ENCODE measurements around the gene HELZ.
A peak's percentile ranks its signal among the peaks of the same experiment; 100 is the strongest.
"Not testable (repeated sequence)": the region's sequence is repeated elsewhere in the genome, so short reads cannot be mapped to it uniquely, and the experiment has no call there.

The HELZ gene

GRCh38 chr17:67212714-67213417, 32.1 kb downstream of the HELZ start:
- ATAC-seq (replicated peaks; ENCODE audit: extremely low read depth, poor library complexity, severe bottlenecking) (no peak), DNase-seq (ENCODE audit: low spot score in 2 of 2) (no peak)
- Mint-ChIP-seq H3K9me3 (no peaks in the 10 kb centered on the region), H3K4me3 (no peak overlapping the region), H3K27me3 (no peaks in the 10 kb centered on the region), H3K4me1 (peaks cover 34% of the 10 kb centered on the region), H3K27ac (ENCODE audit: low read depth) (no peak overlapping the region), H3K36me3 (ENCODE audit: insufficient read depth) (peaks cover 22% of the 10 kb centered on the region)

GRCh38 chr17:67212231-67212630, 32.8 kb downstream of the HELZ start:
- DNase-seq (ENCODE audit: low spot score in 2 of 2) = no peak
- no peak overlapping the region for H3K4me3 Mint-ChIP-seq
- no peak overlapping the region for H3K27ac Mint-ChIP-seq (ENCODE audit: low read depth)

GRCh38 chr17:67211742-67212141, 33.3 kb downstream of the HELZ start:
- Mint-ChIP-seq H3K27ac (ENCODE audit: low read depth) (no peak overlapping the region), H3K4me1 (peaks cover 37% of the 10 kb centered on the region), H3K4me3 (no peak overlapping the region)

More at GRCh38 chr17:67212231-67212630, 32.8 kb downstream of the HELZ start:
- H3K36me3 Mint-ChIP-seq (ENCODE audit: insufficient read depth) = peaks cover 23% of the 10 kb centered on the region
- no peak for ATAC-seq (replicated peaks; ENCODE audit: extremely low read depth, poor library complexity, severe bottlenecking)
- no peaks in the 10 kb centered on the region for H3K27me3 Mint-ChIP-seq
- no peaks in the 10 kb centered on the region for H3K9me3 Mint-ChIP-seq
- peaks cover 37% of the 10 kb centered on the region for H3K4me1 Mint-ChIP-seq

GRCh38 chr17:67210915-67211314, 34.1 kb downstream of the HELZ start:
- H3K4me3 Mint-ChIP-seq = no peak overlapping the region
- ATAC-seq (replicated peaks; ENCODE audit: extremely low read depth, poor library complexity, severe bottlenecking) = no peak
- peaks cover 25% of the 10 kb centered on the region for H3K36me3 Mint-ChIP-seq (ENCODE audit: insufficient read depth)
- no peak for DNase-seq (ENCODE audit: low spot score in 2 of 2)
- no peak overlapping the region for H3K27ac Mint-ChIP-seq (ENCODE audit: low read depth)
- H3K27me3 Mint-ChIP-seq = no peaks in the 10 kb centered on the region
- peaks cover 41% of the 10 kb centered on the region for H3K4me1 Mint-ChIP-seq
- H3K9me3 Mint-ChIP-seq = no peaks in the 10 kb centered on the region

More at GRCh38 chr17:67211742-67212141, 33.3 kb downstream of the HELZ start:
- no peaks in the 10 kb centered on the region for H3K27me3 Mint-ChIP-seq
- no peaks in the 10 kb centered on the region for H3K9me3 Mint-ChIP-seq
- ATAC-seq (replicated peaks; ENCODE audit: extremely low read depth, poor library complexity, severe bottlenecking) (no peak), DNase-seq (ENCODE audit: low spot score in 2 of 2) (no peak)
- peaks cover 23% of the 10 kb centered on the region for H3K36me3 Mint-ChIP-seq (ENCODE audit: insufficient read depth)

GRCh38 chr17:67208232-67208631, 36.8 kb downstream of the HELZ start:
- H3K4me1 Mint-ChIP-seq = peaks cover 58% of the 10 kb centered on the region
- no peaks in the 10 kb centered on the region for H3K27me3 Mint-ChIP-seq
- H3K27ac Mint-ChIP-seq (ENCODE audit: low read depth) = peak overlapping the region; percentile 30
- ATAC-seq (replicated peaks; ENCODE audit: extremely low read depth, poor library complexity, severe bottlenecking) (no peak), DNase-seq (ENCODE audit: low spot score in 2 of 2) (no peak)
- H3K4me3 Mint-ChIP-seq = no peak overlapping the region
- H3K36me3 Mint-ChIP-seq (ENCODE audit: insufficient read depth) = peaks cover 15% of the 10 kb centered on the region
- H3K9me3 Mint-ChIP-seq = no peaks in the 10 kb centered on the region

- Mint-ChIP-seq H3K36me3 (ENCODE audit: insufficient read depth) (peaks cover 32% of the 10 kb centered on the region), H3K27ac (ENCODE audit: low read depth) (no peak overlapping the region), H3K9me3 (no peaks in the 10 kb centered on the region), H3K27me3 (no peaks in the 10 kb centered on the region), H3K4me1 (peaks cover 48% of the 10 kb centered on the region), H3K4me3 (no peak overlapping the region)
- DNase-seq (ENCODE audit: low spot score in 2 of 2) (no peak), ATAC-seq (replicated peaks; ENCODE audit: extremely low read depth, poor library complexity, severe bottlenecking) (no peak)
Measured at GRCh38 chr17:67203818-67204217, 41.2 kb downstream of the HELZ start.

- H3K4me3 Mint-ChIP-seq = no peak overlapping the region
- DNase-seq (ENCODE audit: low spot score in 2 of 2) (no peak), ATAC-seq (replicated peaks; ENCODE audit: extremely low read depth, poor library complexity, severe bottlenecking) (no peak)
- H3K4me1 Mint-ChIP-seq = peaks cover 35% of the 10 kb centered on the region
- H3K27me3 Mint-ChIP-seq = no peaks in the 10 kb centered on the region
- H3K27ac Mint-ChIP-seq (ENCODE audit: low read depth) = peak overlapping the region; percentile 39
- no peaks in the 10 kb centered on the region for H3K9me3 Mint-ChIP-seq
- peaks cover 31% of the 10 kb centered on the region for H3K36me3 Mint-ChIP-seq (ENCODE audit: insufficient read depth)
Measured at GRCh38 chr17:67202503-67202902, 42.5 kb downstream of the HELZ start.

- ATAC-seq (replicated peaks; ENCODE audit: extremely low read depth, poor library complexity, severe bottlenecking) (no peak), DNase-seq (ENCODE audit: low spot score in 2 of 2) (no peak)
- Mint-ChIP-seq H3K4me3 (no peak overlapping the region), H3K27ac (ENCODE audit: low read depth) (no peak overlapping the region), H3K36me3 (ENCODE audit: insufficient read depth) (peaks cover 37% of the 10 kb centered on the region), H3K4me1 (peaks cover 41% of the 10 kb centered on the region), H3K27me3 (no peaks in the 10 kb centered on the region), H3K9me3 (no peaks in the 10 kb centered on the region)
Measured at GRCh38 chr17:67200727-67201301, 44.2 kb downstream of the HELZ start.

- Mint-ChIP-seq H3K9me3 (no peaks in the 10 kb centered on the region), H3K27ac (ENCODE audit: low read depth) (no peak overlapping the region), H3K4me3 (no peak overlapping the region), H3K36me3 (ENCODE audit: insufficient read depth) (peaks cover 51% of the 10 kb centered on the region), H3K27me3 (no peaks in the 10 kb centered on the region), H3K4me1 (peaks cover 19% of the 10 kb centered on the region)
- no peak for DNase-seq (ENCODE audit: low spot score in 2 of 2)
- ATAC-seq (replicated peaks; ENCODE audit: extremely low read depth, poor library complexity, severe bottlenecking) = no peak
Measured at GRCh38 chr17:67198131-67198530, 46.9 kb downstream of the HELZ start.

GRCh38 chr17:67197023-67197422, 48.0 kb downstream of the HELZ start:
- H3K36me3 Mint-ChIP-seq (ENCODE audit: insufficient read depth) = peaks cover 45% of the 10 kb centered on the region
- not testable (repeated sequence) for DNase-seq (ENCODE audit: low spot score in 2 of 2); H3K27me3 Mint-ChIP-seq; H3K9me3 Mint-ChIP-seq; ATAC-seq (replicated peaks; ENCODE audit: extremely low read depth, poor library complexity, severe bottlenecking); H3K4me3 Mint-ChIP-seq; H3K27ac Mint-ChIP-seq (ENCODE audit: low read depth)
- peaks cover 17% of the 10 kb centered on the region for H3K4me1 Mint-ChIP-seq

- no peak for ATAC-seq (replicated peaks; ENCODE audit: extremely low read depth, poor library complexity, severe bottlenecking)
- Mint-ChIP-seq H3K27me3 (no peaks in the 10 kb centered on the region), H3K4me3 (no peak overlapping the region), H3K36me3 (ENCODE audit: insufficient read depth) (peaks cover 45% of the 10 kb centered on the region), H3K9me3 (no peaks in the 10 kb centered on the region), H3K4me1 (peaks cover 17% of the 10 kb centered on the region), H3K27ac (ENCODE audit: low read depth) (no peak overlapping the region)
- no peak for DNase-seq (ENCODE audit: low spot score in 2 of 2)
Measured at GRCh38 chr17:67196422-67196821, 48.6 kb downstream of the HELZ start.

- Mint-ChIP-seq H3K36me3 (ENCODE audit: insufficient read depth) (peaks cover 41% of the 10 kb centered on the region), H3K4me1 (peaks cover 16% of the 10 kb centered on the region), H3K9me3 (no peaks in the 10 kb centered on the region), H3K27ac (ENCODE audit: low read depth) (no peak overlapping the region), H3K4me3 (no peak overlapping the region), H3K27me3 (no peaks in the 10 kb centered on the region)
- ATAC-seq (replicated peaks; ENCODE audit: extremely low read depth, poor library complexity, severe bottlenecking) (no peak), DNase-seq (ENCODE audit: low spot score in 2 of 2) (no peak)
Measured at GRCh38 chr17:67194134-67194533, 50.9 kb downstream of the HELZ start.

GRCh38 chr17:67187927-67188326, 57.1 kb downstream of the HELZ start:
- Mint-ChIP-seq H3K27ac (ENCODE audit: low read depth) (no peak overlapping the region), H3K4me1 (peaks cover 6% of the 10 kb centered on the region)
- no peak for ATAC-seq (replicated peaks; ENCODE audit: extremely low read depth, poor library complexity, severe bottlenecking)

More at GRCh38 chr17:67187927-67188326, 57.1 kb downstream of the HELZ start:
- H3K27me3 Mint-ChIP-seq = no peaks in the 10 kb centered on the region
- H3K36me3 Mint-ChIP-seq (ENCODE audit: insufficient read depth) = peaks cover 41% of the 10 kb centered on the region
- H3K4me3 Mint-ChIP-seq = no peak overlapping the region
- no peak for DNase-seq (ENCODE audit: low spot score in 2 of 2)
- H3K9me3 Mint-ChIP-seq = no peaks in the 10 kb centered on the region
